Measurements from ENCODE around the gene SPOP. TPM values are rescaled to one million over a fixed set of nuclear protein-coding genes. Genes with fewer than 3 reads are reported as not detected.
A peak's percentile ranks its signal among the peaks of the same experiment; 100 is the strongest.

SPOP gene
- total RNA-seq, 4 donors from 2014 or later, result 75.6 to 352 (median 95.3) TPM

GRCh38 chr17:49687878-49688491 is 10.1 kb upstream of the SPOP start:
- intact Hi-C loops (cut with DNase I; ENCODE audit: low total_unique reads), result no loop called here
- Histone ChIP-seq H3K36me3 (no peaks in the 10 kb centered on the region), H3K9me3 (no peaks in the 10 kb centered on the region), H3K27me3 (no peaks in the 10 kb centered on the region), H3K27ac (peak overlapping the region; percentile 75 to 88 (median 81)), H3K4me1 (peaks cover 0 to 34% (median 4%) of the 10 kb centered on the region in 4 donors), H3K4me3 (no peak overlapping the region)
- WGBS, 2 donors (ENCODE audit: low coverage in 1 of 2), result 53 to 73% methylated on average over 5 to 10 of the region's 10 CpGs
- in situ Hi-C loops (cut with MboI; ENCODE audit: low pct_ligation_motif_present in 1 of 4, low pct_unique_long_range_greater_than_20kb in 1 of 4, low sequenced_read_pairs in 3 of 4), result no loop called here
- TF ChIP-seq CTCF (IDR thresholded peaks at IDR 0.05), result no peak
- TF ChIP-seq EP300 (IDR thresholded peaks at IDR 0.05; ENCODE audit: low read depth), result peak; percentile 29
- TF ChIP-seq POLR2AphosphoS5 (IDR thresholded peaks at IDR 0.05), result peak; percentile 37 to 70 (median 45)
- peak; percentile 26 for TF ChIP-seq POLR2A (IDR thresholded peaks at IDR 0.05)
- DNase-seq, result no peak

- intact Hi-C loops (cut with DNase I; ENCODE audit: low total_unique reads), result no loop called here
- Histone ChIP-seq H3K27ac (no peak overlapping the region), H3K4me3 (no peak overlapping the region)
Observed at GRCh38 chr17:49681106-49681979, 3.4 kb upstream of the SPOP start.

GRCh38 chr17:49680314-49680713 is 2.4 kb upstream of the SPOP start:
- Histone ChIP-seq H3K36me3 (no peaks in the 10 kb centered on the region), H3K27ac (no peak overlapping the region), H3K4me1 (peaks cover 10 to 25% (median 18%) of the 10 kb centered on the region in 4 donors), H3K27me3 (no peaks in the 10 kb centered on the region), H3K9me3 (no peaks in the 10 kb centered on the region), H3K4me3 (no peak overlapping the region)
- 70 to 75% methylated on average over 6 of the region's 6 CpGs for WGBS, 2 donors (ENCODE audit: low coverage in 1 of 2)
- no peak for DNase-seq
- TF ChIP-seq EP300 (IDR thresholded peaks at IDR 0.05; ENCODE audit: low read depth), result no peak
- no peak for TF ChIP-seq POLR2AphosphoS5 (IDR thresholded peaks at IDR 0.05)
- TF ChIP-seq POLR2A (IDR thresholded peaks at IDR 0.05), result no peak
- TF ChIP-seq CTCF (IDR thresholded peaks at IDR 0.05), result no peak
- intact Hi-C loops (cut with DNase I; ENCODE audit: low total_unique reads), result no loop called here
- in situ Hi-C loops (cut with MboI; ENCODE audit: low pct_ligation_motif_present in 1 of 4, low pct_unique_long_range_greater_than_20kb in 1 of 4, low sequenced_read_pairs in 3 of 4), result no loop called here

More at GRCh38 chr17:49681106-49681979, 3.4 kb upstream of the SPOP start:
- no peaks in the 10 kb centered on the region for H3K36me3 ChIP-seq
- in situ Hi-C loops (cut with MboI; ENCODE audit: low pct_ligation_motif_present in 1 of 4, low pct_unique_long_range_greater_than_20kb in 1 of 4, low sequenced_read_pairs in 3 of 4), result no loop called here
- H3K4me1 ChIP-seq, result peaks cover 0 to 15% (median 8%) of the 10 kb centered on the region in 4 donors
- H3K27me3 ChIP-seq, result no peaks in the 10 kb centered on the region
- 69 to 76% methylated on average over 4 to 9 of the region's 9 CpGs for WGBS, 2 donors (ENCODE audit: low coverage in 1 of 2)
- no peak for DNase-seq
- no peak for TF ChIP-seq POLR2AphosphoS5 (IDR thresholded peaks at IDR 0.05)
- no peaks in the 10 kb centered on the region for H3K9me3 ChIP-seq

- peak; percentile 97 for DNase-seq
- no peaks in the 10 kb centered on the region for H3K27me3 ChIP-seq
- peak overlapping the region; percentile 35 to 66 (median 56) for H3K4me3 ChIP-seq
- TF ChIP-seq CTCF (IDR thresholded peaks at IDR 0.05), result no peak
- peak; percentile 61 to 83 (median 80) for TF ChIP-seq POLR2AphosphoS5 (IDR thresholded peaks at IDR 0.05)
- TF ChIP-seq POLR2A (IDR thresholded peaks at IDR 0.05), result peak; percentile 38
- H3K27ac ChIP-seq, result peak overlapping the region; percentile 92 to 97 (median 94)
- peaks cover 16 to 47% (median 37%) of the 10 kb centered on the region in 4 donors for H3K4me1 ChIP-seq
- no peaks in the 10 kb centered on the region for H3K36me3 ChIP-seq
- intact Hi-C loops (cut with DNase I; ENCODE audit: low total_unique reads) (no loop called here), in situ Hi-C loops (cut with MboI; ENCODE audit: low pct_ligation_motif_present in 1 of 4, low pct_unique_long_range_greater_than_20kb in 1 of 4, low sequenced_read_pairs in 3 of 4) (no loop called here)
- 0 to 1% methylated on average over 5 to 34 of the region's 34 CpGs for WGBS, 2 donors (ENCODE audit: low coverage in 1 of 2)
- H3K9me3 ChIP-seq, result no peaks in the 10 kb centered on the region
Observed at GRCh38 chr17:49677134-49677932, 564 bp downstream of the SPOP start.
